IPS-15b (cell line): ENCODE data around the gene ELAVL4.

Source experiments
- H3K27me3 ChIP-seq: one replicate; pipeline ENCODE4 v1.6.1; 2013; ENCODE audit warnings: low read length; ENCODE audit not compliant: control insufficient read depth, insufficient read depth
- H3K36me3 ChIP-seq: one replicate; pipeline ENCODE4 v1.6.1; 2013; ENCODE audit warnings: low read length; ENCODE audit not compliant: control insufficient read depth, insufficient read depth
- H3K4me1 ChIP-seq: one replicate; pipeline ENCODE4 v1.6.1; 2013; ENCODE audit warnings: mild to moderate bottlenecking, low read length; ENCODE audit not compliant: control insufficient read depth, insufficient read depth
- H3K4me3 ChIP-seq: one replicate; pipeline ENCODE4 v1.5.1; 2013; ENCODE audit warnings: low read depth, low read length
- H3K9ac ChIP-seq: one replicate; pipeline ENCODE4 v1.6.1; 2013; ENCODE audit warnings: low read depth, mild to moderate bottlenecking, low read length
- H3K9me3 ChIP-seq: one replicate; pipeline ENCODE4 v1.6.1; 2013; ENCODE audit warnings: mild to moderate bottlenecking, low read length; ENCODE audit not compliant: control insufficient read depth, insufficient read depth

ELAVL4 gene

GRCh38 chr1:50108497-50109059 lies at the start of gene ELAVL4:
TSS of gene ELAVL4 (plus strand) at chr1:50108920. CDS start at chr1:50109190, 270 bp downstream.
- Histone ChIP-seq H3K4me3 (no peak within 1 kb of the TSS), H3K9ac (no peak within 1 kb of the TSS), H3K27me3 (peaks cover 6% of the 10 kb centered on the region), H3K36me3 (no peaks in the 10 kb centered on the region), H3K9me3 (no peaks in the 10 kb centered on the region), H3K4me1 (peaks cover 15% of the 10 kb centered on the region)

- Histone ChIP-seq H3K4me3 (no peak overlapping the region), H3K27me3 (no peaks in the 10 kb centered on the region), H3K9me3 (no peaks in the 10 kb centered on the region), H3K36me3 (no peaks in the 10 kb centered on the region), H3K9ac (no peak overlapping the region), H3K4me1 (no peaks in the 10 kb centered on the region)
These were observed 48.4 kb upstream of the ELAVL4 start for GRCh38 chr1:50060279-50060678.

GRCh38 chr1:50066806-50067205 lies 41.9 kb upstream of the ELAVL4 start:
- H3K4me1 ChIP-seq = no peaks in the 10 kb centered on the region
- H3K36me3 ChIP-seq = no peaks in the 10 kb centered on the region
- no peaks in the 10 kb centered on the region for H3K9me3 ChIP-seq
- no peak overlapping the region for H3K9ac ChIP-seq
- H3K4me3 ChIP-seq = no peak overlapping the region
- H3K27me3 ChIP-seq = no peaks in the 10 kb centered on the region

GRCh38 chr1:50074931-50075330 lies 33.8 kb upstream of the ELAVL4 start:
- H3K4me3 ChIP-seq = no peak overlapping the region
- H3K36me3 ChIP-seq = no peaks in the 10 kb centered on the region
- no peaks in the 10 kb centered on the region for H3K4me1 ChIP-seq
- H3K27me3 ChIP-seq = no peaks in the 10 kb centered on the region
- H3K9me3 ChIP-seq = no peaks in the 10 kb centered on the region
- no peak overlapping the region for H3K9ac ChIP-seq

GRCh38 chr1:50077273-50077672 lies 31.4 kb upstream of the ELAVL4 start:
- Histone ChIP-seq H3K9me3 (no peaks in the 10 kb centered on the region), H3K27me3 (no peaks in the 10 kb centered on the region), H3K9ac (no peak overlapping the region), H3K36me3 (no peaks in the 10 kb centered on the region), H3K4me3 (no peak overlapping the region), H3K4me1 (no peaks in the 10 kb centered on the region)

GRCh38 chr1:50080904-50081586 lies 27.7 kb upstream of the ELAVL4 start:
- Histone ChIP-seq H3K9ac (no peak overlapping the region), H3K9me3 (no peaks in the 10 kb centered on the region), H3K36me3 (no peaks in the 10 kb centered on the region), H3K27me3 (no peaks in the 10 kb centered on the region), H3K4me3 (no peak overlapping the region), H3K4me1 (no peaks in the 10 kb centered on the region)

GRCh38 chr1:50084389-50084788 lies 24.3 kb upstream of the ELAVL4 start:
- H3K9me3 ChIP-seq = no peaks in the 10 kb centered on the region
- no peak overlapping the region for H3K4me3 ChIP-seq
- no peaks in the 10 kb centered on the region for H3K4me1 ChIP-seq
- no peaks in the 10 kb centered on the region for H3K36me3 ChIP-seq
- no peaks in the 10 kb centered on the region for H3K27me3 ChIP-seq
- H3K9ac ChIP-seq = no peak overlapping the region

GRCh38 chr1:50091068-50091467 lies 17.7 kb upstream of the ELAVL4 start:
- H3K36me3 ChIP-seq = no peaks in the 10 kb centered on the region
- H3K27me3 ChIP-seq = no peaks in the 10 kb centered on the region
- H3K9ac ChIP-seq = no peak overlapping the region
- no peak overlapping the region for H3K4me3 ChIP-seq
- no peaks in the 10 kb centered on the region for H3K9me3 ChIP-seq
- no peaks in the 10 kb centered on the region for H3K4me1 ChIP-seq

GRCh38 chr1:50095716-50096115 lies 13.0 kb upstream of the ELAVL4 start:
- Histone ChIP-seq H3K36me3 (no peaks in the 10 kb centered on the region), H3K4me3 (no peak overlapping the region), H3K4me1 (no peaks in the 10 kb centered on the region), H3K27me3 (no peaks in the 10 kb centered on the region), H3K9ac (no peak overlapping the region), H3K9me3 (no peaks in the 10 kb centered on the region)

- H3K4me1 ChIP-seq = no peaks in the 10 kb centered on the region
- no peaks in the 10 kb centered on the region for H3K9me3 ChIP-seq
- no peaks in the 10 kb centered on the region for H3K27me3 ChIP-seq
- H3K4me3 ChIP-seq = no peak overlapping the region
- H3K9ac ChIP-seq = no peak overlapping the region
- H3K36me3 ChIP-seq = no peaks in the 10 kb centered on the region
These were observed 11.6 kb upstream of the ELAVL4 start for GRCh38 chr1:50097021-50097679.

- no peak overlapping the region for H3K4me3 ChIP-seq
- H3K27me3 ChIP-seq = no peaks in the 10 kb centered on the region
- H3K36me3 ChIP-seq = no peaks in the 10 kb centered on the region
- no peaks in the 10 kb centered on the region for H3K9me3 ChIP-seq
- H3K9ac ChIP-seq = no peak overlapping the region
- no peaks in the 10 kb centered on the region for H3K4me1 ChIP-seq
These were observed 10.9 kb upstream of the ELAVL4 start for GRCh38 chr1:50097791-50098190.

- no peak overlapping the region for H3K9ac ChIP-seq
- H3K36me3 ChIP-seq = no peaks in the 10 kb centered on the region
- H3K9me3 ChIP-seq = no peaks in the 10 kb centered on the region
These were observed 10.1 kb upstream of the ELAVL4 start for GRCh38 chr1:50098591-50099021.

More at GRCh38 chr1:50098591-50099021, 10.1 kb upstream of the ELAVL4 start:
- Histone ChIP-seq H3K4me1 (no peaks in the 10 kb centered on the region), H3K27me3 (no peaks in the 10 kb centered on the region), H3K4me3 (no peak overlapping the region)
